UCSD-AML1 (cell line): ENCODE data around the gene ATP13A4.
"Not testable (repeated sequence)": the region's sequence is repeated elsewhere in the genome, so short reads cannot be mapped to it uniquely, and the experiment has no call there.

Experiments used
- DNase-seq: peaks from one replicate; lab custom pipeline; 2025; ENCODE audit not compliant: unreplicated experiment; lab: John Stamatoyannopoulos, UW

Gene ATP13A4

GRCh38 chr3:193559100-193559499 lies 4.4 kb upstream of the ATP13A4 start:
- DNase-seq: no peak

- DNase-seq: no peak
These were observed 2.1 kb upstream of the ATP13A4 start for GRCh38 chr3:193556841-193557240.

- no peak for DNase-seq
These were observed 1.1 kb downstream of the ATP13A4 start for GRCh38 chr3:193553586-193553985.

GRCh38 chr3:193552923-193553322 lies 1.8 kb downstream of the ATP13A4 start:
- DNase-seq: no peak

DNA sequence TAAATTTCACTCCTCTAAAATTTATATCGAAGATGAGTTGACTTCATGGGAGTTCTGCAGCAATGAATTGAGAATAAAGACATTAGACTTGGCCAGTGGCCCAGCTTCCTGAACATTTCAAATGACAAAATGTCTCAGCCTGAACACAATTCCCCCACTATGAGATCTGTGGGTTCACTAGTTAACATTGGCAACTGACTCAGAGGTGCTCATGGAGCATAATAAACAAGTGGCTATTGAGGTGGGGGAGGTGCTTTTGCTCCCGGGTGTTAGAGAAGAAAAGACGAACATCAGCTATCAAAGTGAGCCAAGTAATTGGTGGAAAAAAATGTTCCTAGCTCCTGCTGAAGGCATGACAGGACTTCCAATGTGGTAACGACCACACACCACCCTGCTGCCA lies 6.3 kb downstream of the ATP13A4 start:
- no peak for DNase-seq

DNA sequence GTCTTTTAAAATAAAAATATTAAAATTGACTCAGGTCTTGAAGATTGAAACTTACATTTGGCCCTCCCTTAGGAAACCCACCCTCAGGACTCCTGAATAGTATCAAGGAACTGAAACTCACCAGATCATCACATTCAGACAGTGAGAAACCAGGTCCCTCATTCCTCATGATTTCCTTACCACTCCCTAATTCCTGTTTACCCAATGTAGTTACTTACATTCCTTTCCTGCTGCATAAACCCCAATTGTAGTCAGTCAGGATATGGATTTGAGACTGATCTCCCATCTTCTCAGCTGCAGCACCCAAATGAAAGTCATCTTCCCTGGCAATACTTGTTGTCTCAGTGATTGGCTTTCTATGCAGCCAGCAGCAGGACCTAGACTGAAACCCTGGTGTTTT lies 8.6 kb downstream of the ATP13A4 start:
- no peak for DNase-seq

GRCh38 chr3:193545304-193545703 lies 9.4 kb downstream of the ATP13A4 start:
- no peak for DNase-seq

DNA sequence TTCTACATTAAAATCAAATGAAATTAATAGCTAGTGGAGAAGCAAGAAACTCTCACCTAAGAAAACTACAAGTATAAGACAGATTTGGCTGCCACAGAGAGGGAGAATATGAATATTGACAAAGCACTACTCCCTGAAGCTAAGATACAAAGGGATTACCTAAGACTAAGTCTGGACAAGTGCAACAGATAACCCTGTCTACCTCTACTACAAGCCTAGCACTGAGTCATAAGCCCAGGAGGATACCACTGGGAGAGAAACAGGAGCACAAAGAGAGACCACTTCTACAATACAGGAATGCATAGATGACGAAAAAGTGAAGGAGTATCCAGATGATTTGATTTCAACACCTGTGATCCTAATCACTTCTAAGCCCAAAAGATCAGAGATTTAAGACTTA lies 10.4 kb downstream of the ATP13A4 start:
- DNase-seq: no peak

- DNase-seq: no peak
These were observed 24.2 kb downstream of the ATP13A4 start for GRCh38 chr3:193530231-193531165.

DNA sequence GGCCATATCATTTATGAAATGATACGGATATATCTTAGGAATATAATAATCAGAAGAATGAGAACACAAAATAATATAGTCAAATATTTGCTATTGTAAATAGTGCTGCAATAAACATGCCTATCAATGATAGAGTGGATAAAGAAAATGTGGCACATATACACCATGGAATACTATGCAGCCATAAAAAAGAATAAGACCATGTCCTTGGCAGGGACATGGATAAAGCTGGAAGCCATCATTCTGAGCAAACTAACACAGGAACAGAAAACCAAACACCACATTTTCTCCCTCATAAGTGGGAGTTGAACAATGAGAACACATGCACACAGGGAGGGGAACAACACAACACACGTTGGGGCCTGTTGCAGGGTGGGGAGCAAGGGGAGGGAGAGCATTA lies 28.6 kb downstream of the ATP13A4 start:
- not testable (repeated sequence) for DNase-seq

- DNase-seq: no peak
These were observed 32.2 kb downstream of the ATP13A4 start for GRCh38 chr3:193522473-193522872.

DNA sequence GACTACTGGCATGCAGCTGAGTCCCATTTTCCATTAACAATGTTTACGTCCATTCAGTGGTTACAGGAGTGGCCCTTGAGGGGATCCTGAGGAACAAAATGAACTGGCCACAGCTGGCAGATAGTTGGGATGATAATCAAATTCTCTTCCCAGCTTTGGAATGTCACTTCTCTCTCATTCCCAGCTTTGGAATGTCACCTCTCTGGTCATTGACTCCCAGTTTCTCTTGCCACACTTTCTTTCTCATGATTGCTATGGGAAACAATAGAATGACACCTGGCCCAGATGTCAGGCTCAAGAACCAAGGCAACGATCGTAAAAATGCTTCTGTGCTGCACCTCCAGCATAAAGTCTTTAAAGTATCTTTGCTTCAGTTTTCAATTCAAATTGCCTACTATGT lies 34.0 kb downstream of the ATP13A4 start:
- no peak for DNase-seq

GRCh38 chr3:193515966-193516365 lies 38.7 kb downstream of the ATP13A4 start:
- no peak for DNase-seq

- DNase-seq: no peak
These were observed 44.5 kb downstream of the ATP13A4 start for GRCh38 chr3:193510154-193510553.

DNA sequence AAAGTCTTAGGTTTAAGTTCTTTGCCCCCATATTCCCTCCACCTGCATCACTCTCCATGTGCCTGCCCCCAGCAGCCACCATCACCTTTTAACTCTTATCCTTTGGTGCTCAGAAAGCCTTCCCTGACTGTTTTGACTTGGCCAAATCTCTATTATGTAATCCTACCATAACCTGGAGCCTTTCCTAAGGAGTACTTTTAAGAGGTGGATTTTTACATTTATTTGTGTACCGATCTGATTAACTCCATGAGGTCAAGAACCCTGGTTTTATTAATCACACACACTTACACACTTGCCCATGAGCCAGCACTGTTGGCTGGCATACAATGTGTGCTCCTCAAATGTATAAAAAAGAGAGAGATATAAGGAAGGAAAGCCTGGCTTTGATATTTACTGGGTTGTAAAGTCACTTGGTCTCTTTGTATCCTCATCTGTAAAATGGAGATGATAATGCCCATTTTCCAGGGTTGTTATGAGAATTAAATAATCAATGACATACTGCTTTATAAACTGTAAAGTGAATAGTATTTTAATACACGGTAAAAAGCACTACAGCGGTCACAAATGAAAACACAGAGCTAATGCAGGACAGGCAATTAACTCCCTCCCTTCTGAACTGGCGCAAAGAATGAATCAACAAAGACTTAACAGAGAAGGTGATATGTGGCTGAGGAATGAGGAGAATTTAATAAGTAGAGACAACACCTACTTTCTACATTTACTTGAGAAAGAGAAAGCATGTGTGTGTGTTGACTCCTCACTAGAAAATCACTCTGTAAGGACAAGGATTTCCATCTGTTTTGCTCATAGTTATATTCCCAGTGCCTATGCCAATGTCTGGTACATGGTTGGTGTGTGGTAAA lies 45.4 kb downstream of the ATP13A4 start:
- DNase-seq: no peak

DNA sequence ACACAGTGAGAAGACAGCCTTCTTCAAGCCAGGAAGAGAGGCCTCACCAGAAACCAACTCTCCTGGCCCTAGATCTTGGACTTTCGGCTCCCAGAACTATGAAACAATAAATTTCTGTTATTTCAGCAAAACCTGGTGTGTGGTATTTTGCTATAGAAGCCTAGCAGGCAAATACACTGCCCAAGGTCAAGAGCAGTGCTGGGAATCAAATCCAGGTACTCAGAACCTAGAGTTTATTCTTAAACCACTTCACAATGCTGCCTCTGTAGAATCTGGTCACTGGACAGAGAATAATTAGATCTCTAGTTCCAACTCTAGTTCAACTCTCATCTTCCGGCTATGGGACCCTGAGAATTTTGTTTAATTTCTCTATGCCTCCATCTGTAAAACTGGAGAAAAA lies 46.6 kb downstream of the ATP13A4 start:
- no peak for DNase-seq

GRCh38 chr3:193507566-193507965 lies 47.1 kb downstream of the ATP13A4 start:
- no peak for DNase-seq

DNA sequence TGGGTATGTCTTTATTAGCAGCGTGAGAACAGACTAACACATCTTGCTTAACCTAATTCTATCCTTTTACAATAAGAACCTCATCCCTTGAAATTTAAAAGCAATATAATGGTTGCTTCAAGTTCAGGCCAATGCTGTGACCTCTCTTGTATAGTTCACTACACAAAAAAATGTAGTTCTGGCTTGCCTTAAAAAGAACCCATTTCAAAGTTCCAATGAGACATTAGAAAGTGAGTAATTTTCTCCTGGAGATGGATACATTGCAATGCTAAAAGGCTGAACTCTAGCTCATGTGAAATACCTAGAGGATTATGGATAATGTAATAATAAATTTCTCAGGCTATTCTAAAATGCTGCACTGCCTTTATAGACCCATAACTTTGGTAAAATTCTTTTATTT lies 47.8 kb downstream of the ATP13A4 start:
- DNase-seq: no peak

DNA sequence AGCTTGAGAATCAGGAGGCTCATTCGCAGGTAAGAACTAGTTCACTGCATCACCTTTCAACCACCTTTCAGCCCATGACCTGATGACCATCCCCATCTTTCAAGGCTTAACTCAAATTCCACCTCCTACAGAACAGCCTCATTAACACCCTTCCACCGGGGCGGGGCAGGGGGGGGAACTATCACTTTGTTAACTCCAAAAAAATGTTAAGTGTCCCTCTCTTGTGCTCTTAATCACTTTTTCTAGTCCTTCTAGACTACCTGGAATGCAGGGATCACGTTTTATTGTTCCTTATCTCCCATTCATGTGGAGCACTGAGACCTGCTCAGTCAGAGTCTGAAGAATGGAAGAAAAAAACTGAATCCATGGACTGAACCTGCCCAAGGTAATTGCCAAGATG lies 51.8 kb downstream of the ATP13A4 start:
- DNase-seq: no peak

- no peak for DNase-seq
These were observed 54.8 kb downstream of the ATP13A4 start for GRCh38 chr3:193499801-193500485.

DNA sequence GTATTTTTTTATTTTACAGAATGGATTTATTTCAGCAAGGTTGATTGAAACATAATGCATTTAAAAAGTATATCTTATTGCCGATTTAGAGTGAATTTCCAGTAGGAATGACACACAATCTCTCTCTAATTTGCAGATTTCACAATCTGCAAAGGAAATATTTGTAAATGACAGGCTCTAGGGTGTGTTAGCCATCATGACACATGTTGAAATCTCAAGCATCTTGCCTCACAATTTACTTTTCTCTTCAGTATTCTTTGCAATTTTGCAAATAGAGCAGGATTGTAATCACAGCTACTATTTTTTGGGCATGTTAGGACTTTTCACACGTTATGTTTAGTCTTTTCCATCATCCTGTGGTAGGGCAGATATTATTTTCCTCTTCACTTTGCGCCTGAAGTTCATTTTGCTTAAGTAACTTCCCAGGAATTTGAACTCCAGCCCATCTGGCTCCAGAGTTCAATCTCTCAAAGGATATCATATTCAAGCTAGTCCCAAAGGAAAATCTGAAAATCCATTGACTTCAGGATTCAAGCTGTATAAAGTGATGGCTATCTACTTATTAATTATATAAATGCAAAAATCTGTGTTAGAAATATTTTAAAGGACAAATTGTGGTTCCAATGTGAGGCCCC lies 55.4 kb downstream of the ATP13A4 start:
- no peak for DNase-seq
